DMS153 treated with DMSO at 0.1 percent for 48 hours (cell line): Measurements from ENCODE around the gene ZNF879.

Source experiments
- DNase-seq: peaks from one replicate; lab custom pipeline; 2025; ENCODE audit not compliant: unreplicated experiment; lab: John Stamatoyannopoulos, UW

The ZNF879 gene

GRCh38 chr5:179006564-179006963, 17.0 kb upstream of the ZNF879 start:
- DNase-seq = no peak

DNA sequence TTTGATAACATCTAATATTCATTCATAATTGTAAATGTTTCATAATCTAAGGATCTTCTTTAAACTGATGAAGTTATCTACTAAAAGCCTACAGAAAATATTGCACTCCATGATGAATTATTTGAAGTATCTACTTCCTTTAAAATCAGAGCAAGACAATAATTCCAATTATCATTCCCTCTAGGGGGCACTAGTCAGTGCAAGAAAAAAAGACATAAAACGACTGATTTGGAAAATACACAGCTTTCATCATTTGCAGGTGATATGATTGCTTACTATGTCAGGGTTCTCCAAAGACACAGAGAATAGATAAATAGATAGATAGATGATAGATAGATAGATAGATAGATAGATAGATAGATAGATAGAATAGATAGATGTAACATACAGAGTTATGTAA, 14.9 kb upstream of the ZNF879 start:
- DNase-seq = no peak

- no peak for DNase-seq
Observed at GRCh38 chr5:179033004-179033580, 9.5 kb downstream of the ZNF879 start.

- no peak for DNase-seq
Observed at GRCh38 chr5:179044765-179045164, 21.2 kb downstream of the ZNF879 start.

DNA sequence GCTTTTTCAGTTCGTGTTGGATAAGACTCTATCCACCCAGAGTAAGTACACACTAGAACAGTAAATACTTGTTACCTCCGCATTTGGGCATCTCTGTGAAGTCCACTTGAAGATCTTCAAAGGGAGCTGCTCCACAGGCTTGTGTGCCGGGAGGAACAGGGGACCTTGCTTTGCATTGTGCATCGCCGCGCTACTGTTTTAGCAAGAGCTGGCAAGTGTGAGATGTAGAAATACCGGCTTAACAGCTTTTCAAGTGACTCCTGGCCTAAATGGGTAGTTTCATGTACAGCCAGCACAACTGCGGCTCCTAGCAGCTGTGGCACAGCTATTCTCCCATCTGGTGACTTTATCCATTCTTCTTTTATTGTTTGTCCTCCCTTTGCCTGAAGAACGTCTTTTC, 28.2 kb downstream of the ZNF879 start:
- DNase-seq = no peak

DNA sequence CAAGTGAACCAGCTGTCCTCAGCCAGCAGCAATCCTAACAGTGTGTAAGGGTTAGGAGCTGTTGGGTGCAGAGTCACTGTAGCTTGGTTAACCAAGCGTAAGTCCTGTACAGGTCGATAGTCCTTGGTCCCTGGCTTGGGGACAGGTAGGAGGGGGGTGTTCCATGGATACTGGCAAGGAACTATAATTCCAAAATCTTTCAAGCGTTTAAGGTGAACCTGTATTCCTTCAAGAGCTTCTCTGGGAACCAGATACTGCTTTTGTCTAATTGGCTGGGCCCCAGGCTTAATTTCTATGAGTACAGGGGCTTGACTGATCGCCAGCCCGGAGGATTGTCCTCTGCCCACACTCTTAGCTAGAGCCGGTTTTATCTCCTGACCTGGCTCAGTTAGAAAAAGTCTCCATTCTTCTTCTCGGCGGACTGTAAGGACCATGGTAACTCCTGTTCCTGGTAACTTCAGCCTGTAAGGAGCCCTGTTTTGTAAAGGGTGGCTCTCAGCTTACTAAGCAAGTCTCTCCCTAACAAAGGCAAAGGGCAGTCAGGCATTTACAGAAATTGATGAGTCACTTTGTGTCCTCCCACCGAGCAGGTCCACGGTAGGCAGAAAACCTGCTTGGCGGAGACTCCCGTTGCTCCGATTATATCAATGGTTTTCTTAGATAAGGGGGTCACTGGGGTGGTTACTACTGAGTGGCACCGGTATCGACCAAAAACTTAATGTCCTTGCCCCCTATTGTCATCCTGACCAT, 30.6 kb downstream of the ZNF879 start:
- no peak for DNase-seq

GRCh38 chr5:179054876-179055275, 31.3 kb downstream of the ZNF879 start:
- DNase-seq = no peak

DNA sequence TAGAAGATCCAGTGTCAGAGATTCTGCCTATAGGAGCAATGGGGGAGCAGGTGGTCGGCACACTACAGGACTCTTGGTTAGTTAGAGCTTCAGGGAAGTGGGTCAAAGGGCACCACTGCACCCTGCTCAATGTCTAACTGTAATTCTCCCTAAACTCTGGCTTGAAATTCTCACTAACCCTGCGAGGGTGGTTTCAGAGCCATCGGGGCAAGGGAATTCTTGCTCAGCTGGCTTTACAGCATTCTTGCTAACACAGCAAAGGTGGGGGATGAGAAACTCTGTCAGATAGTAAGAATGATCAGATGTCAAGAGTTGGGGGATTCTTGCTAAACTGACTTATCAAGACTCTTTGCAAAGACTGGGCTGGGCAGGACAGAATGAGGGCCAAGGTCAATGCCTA, 31.8 kb downstream of the ZNF879 start:
- no peak for DNase-seq

DNA sequence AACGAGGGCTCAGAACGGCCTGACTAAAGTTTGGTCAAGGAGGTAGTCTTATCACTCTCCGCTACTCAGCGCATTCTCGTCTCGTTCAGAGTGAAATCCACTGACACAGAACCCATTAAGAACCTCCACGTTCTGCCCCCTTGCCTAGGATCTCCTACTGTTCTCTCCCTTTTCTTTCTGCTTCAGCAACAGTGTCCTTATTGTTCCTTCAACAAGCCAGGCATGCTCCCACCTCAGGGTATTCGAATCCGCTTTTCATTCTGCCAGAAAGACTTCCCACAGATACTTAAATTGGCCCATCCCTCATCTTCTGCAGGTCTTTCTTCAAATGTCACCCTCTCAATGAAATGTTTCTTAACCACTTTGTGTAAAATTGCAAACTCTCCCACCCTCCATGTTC, 32.2 kb downstream of the ZNF879 start:
- no peak for DNase-seq

DNA sequence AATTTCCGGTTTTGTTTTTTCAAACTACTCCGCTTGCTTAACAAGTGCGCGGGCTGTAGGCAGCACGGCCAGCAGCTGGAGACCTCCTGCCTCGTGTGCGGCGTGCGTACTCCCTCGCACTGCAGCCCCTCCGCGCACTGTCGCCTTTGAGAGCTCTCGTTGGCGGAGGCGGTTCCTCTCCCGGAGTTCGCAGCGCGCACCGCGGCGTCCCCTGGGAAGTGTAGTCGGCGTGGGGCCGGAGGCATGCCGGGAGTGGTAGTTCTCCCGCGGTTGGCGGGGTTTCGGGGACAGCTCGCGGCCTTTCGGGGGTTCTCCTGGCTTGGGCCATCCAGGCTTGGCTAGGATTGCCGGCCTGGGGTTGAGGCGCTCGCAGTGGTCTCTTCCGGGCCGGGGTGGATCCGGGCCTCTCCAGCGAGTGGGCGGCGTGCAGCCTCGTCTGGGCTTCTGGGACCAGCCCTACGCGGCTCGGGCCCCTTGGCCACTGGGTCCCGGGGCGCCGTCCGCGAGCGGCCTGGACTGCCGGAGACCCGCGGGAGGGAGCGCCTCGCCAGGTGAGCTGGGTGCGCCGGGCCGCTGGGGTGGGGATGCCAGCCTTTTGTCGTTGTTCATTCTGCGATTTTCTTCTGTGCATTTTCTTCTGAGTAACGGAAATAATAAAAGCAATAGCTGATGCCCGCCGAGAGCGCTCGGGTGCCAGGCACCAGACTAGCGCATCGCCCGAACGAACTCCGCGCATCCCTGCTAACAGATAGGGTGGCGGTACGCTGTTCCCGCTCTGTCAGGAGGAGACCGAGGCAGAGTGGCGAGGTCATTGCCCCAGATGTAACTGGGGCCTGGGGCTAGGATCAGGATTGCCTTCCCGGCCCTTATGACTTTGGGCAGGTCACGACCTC, 36.8 kb downstream of the ZNF879 start, which contains the start of gene ZNF354C:
ZNF354C (plus strand) TSS at position 258 of the 893 bp plus-strand sequence. CDS start 1,696 bp downstream, outside the sequence.
- DNase-seq = peak; percentile 41

DNA sequence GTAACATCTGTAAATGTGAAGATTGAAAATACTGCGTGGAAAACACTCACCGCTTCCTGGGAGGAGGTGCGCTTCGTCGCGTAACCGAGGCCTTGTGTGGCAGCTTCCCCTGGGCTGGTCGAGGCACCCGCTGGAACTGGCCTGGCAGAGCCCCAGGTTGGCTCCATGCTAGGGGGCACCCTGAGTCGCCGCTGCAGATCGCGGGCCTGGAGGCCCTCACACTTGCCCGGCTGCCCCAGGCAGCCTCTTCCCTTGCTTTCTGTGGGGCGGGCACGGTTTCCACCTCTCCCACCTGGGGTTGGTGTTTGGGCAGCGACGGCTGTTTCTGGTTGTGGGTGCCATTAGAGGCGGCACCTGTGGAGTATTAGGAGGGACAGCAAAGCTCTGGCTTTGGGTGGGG, 37.4 kb downstream of the ZNF879 start:
- DNase-seq = no peak

DNA sequence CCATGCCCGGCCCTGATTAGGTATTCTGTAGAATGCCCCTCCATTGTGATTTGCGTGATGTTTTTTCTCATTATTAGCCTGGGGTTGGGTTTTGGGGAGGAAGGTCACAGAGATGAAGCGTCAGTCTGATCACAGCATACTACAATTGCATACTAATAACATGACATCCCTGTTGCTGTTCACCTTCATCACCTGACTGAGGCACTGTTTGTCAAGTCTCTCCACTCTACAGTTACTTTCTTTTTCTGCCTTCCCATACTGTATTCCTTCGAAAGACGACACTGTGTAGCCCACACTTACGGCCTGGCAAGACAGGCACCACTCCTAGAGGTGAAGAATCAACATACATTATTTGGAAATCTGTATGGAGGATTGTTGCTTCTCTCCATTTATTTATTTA, 42.1 kb downstream of the ZNF879 start:
- no peak for DNase-seq

DNA sequence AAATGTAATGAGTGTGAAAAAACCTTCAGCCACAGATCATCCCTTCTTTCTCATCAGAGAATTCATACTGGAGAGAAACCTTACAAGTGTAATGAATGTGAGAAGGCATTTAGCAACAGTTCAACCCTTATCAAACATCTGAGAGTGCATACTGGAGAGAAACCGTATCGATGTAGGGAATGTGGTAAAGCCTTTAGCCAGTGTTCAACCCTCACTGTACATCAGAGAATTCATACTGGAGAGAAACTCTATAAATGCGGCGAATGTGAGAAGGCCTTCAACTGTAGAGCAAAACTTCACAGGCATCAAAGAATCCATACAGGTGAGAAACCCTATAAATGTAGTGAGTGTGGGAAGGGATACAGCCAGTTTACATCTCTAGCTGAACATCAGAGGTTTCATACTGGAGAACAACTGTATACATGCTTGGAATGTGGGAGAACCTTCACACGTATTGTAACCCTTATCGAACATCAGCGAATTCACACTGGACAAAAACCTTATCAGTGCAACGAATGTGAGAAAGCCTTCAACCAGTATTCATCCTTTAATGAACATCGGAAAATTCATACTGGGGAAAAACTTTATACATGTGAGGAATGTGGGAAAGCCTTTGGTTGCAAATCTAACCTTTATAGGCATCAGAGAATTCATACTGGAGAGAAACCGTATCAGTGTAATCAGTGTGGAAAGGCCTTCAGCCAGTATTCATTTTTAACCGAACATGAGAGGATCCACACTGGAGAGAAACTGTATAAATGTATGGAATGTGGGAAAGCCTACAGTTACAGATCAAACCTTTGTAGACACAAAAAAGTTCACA, 55.8 kb downstream of the ZNF879 start:
- DNase-seq = no peak

- DNase-seq = no peak
Observed at GRCh38 chr5:179080724-179081123, 57.1 kb downstream of the ZNF879 start.
